CD4-positive, alpha-beta T cell treated with Interleukin-15 for 1 hour (primary cell): ENCODE data around the gene HNF1B.
"Not testable (repeated sequence)": the region's sequence is repeated elsewhere in the genome, so short reads cannot be mapped to it uniquely, and the experiment has no call there.

Experiments used
- DNase-seq: peaks from one replicate; pipeline ENCODE4 v3.0.0-alpha.2; 2020

HNF1B gene

DNA sequence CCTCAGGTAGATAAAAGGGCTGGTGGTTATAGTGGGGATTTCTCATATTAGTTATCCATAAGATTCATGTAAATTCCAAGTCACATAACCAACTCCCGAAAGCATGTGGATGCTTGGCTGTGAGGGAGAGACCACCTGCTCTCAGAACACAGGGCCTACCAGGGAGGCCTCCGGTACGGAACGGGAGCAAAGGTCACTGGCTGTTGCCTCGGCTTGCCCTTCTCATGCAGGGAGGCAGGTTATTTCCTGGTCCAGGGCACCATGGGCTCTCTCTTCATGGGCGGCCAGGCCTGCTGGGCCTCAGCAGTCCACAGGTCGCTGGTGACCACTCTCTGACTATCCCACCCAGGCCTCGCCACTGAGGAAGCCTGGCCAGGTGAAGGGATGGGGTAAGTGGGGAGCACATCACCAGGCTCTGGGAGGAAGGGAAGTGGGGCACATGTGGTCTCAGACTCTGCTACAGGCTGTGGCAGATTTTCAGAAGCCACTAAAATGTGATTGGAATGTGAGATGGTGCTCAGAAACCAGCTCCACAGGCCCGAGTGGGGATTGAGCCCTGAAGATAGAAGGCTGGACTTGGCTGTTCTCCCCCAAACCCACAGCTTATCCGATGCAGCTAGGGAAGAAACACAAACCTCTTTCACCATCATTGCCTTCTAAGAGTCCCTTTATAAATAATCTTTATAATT, 45.4 kb downstream of the HNF1B start:
- no peak for DNase-seq

DNA sequence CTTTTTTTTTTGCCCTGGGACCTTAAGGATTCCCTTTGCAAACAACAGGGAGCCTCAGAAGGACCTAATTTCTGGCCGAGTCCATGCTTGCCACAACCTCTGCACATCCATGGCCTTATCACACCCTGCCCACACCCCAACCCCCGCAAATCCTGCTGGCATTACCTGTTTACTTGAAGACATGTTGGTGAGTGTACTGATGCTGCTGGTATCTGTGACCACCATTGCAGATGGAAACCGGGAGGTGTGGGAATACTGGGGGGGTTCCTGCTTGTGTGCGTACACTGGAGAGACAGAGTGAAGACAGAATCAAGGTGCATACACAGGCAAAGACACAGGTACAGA, 46.0 kb downstream of the HNF1B start:
- DNase-seq, result no peak

DNA sequence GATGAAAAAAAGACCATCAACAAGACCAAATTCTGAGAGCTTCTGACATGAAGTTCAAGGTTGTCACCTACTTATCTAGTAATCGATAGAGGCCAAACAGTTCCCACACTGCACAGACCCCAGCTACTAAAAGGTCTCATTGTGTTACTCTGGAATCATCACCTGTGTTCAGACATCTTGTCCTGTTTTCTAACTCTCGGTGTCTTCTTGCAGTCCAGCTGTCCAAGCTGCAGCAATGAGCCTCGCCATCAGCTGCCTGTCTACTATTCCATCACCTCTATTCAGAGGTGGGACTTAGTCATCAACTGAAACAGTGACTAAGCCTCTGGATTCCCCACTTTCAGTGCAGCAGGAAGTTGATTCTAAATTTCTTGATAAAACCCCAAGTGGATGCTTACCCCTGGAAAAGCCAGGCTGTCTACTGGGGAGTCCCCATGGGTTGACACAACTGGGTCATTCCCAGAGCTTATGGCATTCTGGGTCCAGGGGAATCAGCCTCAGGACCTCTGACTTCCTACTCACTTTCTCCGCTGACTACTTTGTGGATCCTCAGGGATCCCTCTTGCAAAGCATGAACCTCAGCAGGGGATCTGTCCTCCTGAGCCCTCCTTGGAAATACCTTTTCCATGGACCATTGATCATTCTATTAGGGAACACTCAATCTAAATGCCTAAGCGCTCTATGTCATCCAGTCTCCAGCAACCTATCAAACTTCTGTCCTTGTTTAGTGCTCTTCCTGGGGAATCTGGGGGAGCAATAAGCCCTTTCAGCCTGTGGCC, 46.5 kb downstream of the HNF1B start:
- no peak for DNase-seq

DNA sequence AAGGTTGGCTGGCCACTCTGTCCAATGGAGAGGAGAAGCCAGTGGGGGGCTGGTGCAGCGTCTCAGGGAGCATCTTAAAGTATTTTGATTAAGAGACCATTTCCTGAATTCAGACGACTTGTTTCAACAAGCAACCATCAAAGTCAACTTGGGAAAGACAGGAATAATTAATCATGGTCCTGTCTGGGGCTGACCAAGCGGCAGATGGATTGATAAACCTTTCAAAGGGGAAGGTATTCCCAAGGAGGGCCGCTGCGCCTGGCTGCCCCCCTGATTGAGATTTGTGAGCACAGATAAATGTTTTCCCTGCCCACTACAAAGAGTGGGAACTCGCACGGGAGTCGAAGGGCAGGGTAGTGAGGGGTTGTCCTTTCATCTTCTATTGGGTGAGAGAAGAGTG, 47.5 kb downstream of the HNF1B start:
- no peak for DNase-seq

DNA sequence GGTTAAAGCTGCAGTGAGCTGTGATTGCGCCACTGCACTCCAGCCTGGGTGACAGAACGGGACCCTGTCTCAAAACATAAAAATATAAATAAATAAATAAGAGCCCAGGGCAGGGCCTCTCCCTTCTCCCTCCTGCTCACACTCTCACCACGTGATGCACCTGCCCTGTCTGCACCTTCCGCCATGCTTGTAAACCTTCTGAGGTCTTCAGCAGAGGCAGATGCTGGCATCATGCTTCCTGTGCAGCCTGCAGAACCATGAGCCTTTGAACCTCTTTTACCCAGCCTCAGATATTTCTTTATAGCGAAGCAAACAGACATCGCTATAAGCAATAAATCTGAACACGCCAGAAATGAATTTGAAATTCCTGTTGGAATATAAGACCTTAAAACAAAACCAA, 48.5 kb downstream of the HNF1B start:
- DNase-seq, result no peak

DNA sequence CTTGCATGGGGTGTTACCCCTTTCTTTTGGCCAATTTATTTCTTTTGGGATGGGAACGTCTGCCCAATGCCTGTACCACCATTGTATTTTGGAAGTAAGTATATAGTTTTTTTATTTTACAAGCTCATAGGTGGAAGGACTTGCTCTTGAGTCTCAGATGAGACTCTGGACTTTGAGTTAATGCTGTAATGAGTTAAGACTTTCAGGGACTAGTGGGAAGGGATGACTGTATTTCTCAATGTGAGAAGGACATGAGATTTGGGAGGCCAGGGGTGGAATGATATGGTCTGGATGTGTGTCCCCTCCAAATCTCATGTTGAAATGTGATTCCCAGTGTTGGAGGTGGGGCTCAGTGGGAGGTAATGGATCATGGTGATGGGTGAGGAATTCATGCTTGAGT, 49.1 kb downstream of the HNF1B start:
- no peak for DNase-seq

DNA sequence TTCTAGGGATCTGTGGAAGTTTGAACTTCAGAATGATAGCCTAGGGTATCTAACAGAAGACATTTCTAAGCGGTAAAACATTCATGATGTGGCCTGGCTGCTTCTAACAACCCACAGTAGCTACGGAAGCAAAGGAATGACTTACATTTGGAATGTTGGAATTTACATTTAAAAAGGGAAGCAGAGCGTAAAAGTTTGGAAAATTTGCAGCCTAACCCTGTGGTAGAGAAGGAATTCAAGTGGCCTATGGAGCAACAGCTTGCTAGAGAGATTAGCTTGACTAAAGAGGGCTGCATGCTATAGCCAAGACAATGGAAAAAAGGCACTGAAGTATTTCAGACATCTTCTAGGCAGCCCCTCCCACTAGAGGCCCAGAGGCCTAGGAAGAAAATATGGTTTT, 50.1 kb downstream of the HNF1B start:
- DNase-seq, result no peak

DNA sequence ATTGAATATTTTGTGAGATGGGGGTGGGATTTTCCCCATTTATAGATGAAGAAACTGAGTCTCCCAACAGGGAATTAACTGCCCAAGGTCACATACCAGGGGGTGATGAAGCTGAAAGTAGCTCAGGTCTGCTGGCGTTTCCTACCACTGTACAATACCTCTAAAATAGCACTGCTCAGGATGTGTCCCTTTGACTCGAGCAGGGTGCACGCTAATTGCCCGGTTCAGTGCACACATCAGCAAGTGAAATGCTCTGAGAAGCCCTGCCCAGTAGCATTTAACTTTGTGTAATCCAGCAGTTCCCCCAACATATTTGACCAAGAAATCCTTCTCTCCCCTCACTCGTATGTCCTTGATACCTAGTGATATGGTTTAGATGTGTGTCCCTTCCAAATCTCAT, 51.5 kb downstream of the HNF1B start:
- no peak for DNase-seq

DNA sequence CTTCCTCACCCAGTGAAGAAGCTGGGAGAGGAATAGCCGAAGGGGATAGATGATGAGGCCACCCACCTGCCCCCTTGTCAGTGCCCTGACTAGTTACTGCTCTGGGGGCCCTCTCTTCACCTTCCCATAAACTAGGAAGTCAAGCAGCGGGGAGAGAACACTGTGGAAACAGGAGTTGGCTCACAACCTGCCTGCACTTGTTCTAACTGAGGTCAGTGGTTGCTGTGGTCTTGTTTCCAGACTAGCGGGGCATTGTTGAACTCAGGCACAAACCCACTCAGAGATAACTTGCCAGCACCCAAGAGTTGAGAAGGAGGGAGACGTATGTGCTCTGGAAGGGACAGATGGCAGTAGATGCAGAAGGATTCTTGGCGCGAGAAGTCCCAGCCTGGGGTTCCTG, 53.1 kb downstream of the HNF1B start:
- DNase-seq, result no peak

DNA sequence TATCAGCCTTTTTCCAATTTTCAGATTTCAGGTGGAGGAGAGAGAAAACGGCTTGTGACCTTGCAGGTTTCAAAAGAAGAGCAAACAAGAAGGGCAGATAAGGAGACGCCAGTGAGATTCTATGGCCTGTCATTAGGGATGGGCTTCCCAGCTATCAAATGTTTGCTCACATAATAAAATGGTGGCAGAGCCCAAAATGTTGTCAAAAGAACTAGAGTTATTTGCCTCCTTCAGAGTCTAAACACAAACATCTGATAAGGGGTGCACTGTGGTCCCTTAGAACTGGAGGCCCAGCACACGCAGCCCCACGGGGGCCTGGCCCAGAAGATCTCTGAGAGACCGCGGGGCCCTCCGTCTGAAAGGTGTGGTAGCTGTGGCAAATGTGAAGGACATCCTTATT, 55.5 kb downstream of the HNF1B start:
- no peak for DNase-seq

DNA sequence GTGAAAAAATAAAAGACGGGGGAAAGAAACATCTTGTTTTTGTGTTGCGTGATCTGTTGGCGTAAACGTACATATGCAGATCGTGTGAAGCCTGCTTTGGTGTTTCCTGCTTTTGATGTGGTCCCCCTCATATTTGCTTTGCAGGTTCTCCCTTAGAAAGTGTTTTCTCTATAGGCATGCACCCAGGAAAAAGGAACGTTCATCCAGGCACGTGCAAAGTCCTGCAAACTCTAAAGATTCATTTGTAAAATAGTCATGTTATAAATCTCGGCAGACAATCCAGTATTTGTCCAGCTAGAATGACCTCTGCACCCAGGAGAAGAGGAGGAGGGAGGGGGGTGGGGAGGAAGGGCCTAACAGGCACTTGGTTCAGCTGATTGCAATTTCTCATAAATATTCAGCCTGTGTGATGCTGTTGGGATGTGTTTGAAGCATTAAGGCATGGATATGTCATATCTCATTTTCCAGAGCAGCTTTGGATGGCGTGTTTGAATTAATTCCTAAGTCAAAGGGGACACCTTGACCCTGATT, 61.3 kb downstream of the HNF1B start:
- no peak for DNase-seq

DNA sequence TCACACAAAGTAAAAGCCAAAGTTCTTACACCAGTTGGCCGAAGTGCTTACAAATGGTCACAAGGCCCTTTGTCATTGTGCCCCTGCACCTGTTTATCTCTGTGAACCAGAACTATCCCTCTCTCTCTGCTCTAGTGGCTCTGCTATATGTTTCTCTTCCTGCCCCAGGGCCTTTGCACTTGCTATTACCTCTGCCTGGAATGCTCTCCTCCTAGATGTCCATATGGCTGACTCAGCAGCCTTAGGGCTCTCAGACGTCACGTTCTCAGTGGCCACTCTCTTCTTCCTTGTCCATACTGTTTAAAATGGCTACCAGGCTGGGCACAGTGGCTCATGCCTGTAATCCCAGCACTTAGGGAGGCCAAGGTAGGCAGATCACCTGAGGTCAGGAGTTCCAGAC, 62.9 kb downstream of the HNF1B start:
- no peak for DNase-seq

DNA sequence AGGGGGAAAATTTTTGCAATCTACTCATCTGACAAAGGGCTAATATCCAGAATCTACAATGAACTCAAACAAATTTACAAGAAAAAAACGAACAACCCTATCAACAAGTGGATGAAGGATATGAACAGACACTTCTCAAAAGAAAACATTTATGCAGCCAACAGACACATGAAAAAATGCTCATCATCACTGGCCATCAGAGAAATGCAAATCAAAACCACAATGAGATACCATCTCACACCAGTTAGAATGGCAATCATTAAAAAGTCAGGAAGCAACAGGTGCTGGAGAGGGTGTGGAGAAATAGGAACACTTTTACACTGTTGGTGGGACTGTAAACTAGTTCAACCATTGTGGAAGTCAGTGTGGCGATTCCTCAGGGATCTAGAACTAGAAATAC, 64.9 kb downstream of the HNF1B start:
- not testable (repeated sequence) for DNase-seq

DNA sequence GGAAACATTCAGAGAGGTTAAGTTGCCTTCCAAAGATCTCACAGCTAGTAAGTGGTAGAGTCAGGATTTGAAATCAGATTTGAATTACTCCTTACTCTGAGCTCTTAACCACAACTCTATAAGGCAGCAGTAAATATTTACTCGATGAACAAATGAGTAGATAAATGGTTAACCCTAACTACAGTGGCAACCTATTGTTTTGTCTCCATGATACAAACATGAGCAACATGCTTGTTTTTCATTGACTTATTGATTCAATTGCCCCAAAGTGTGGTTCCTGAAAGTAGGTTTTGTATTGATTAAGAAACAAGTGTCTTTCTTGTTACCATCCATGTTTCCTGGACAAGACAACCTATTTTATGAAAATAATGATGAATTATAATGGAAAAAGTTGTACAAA, 66.8 kb downstream of the HNF1B start:
- no peak for DNase-seq

DNA sequence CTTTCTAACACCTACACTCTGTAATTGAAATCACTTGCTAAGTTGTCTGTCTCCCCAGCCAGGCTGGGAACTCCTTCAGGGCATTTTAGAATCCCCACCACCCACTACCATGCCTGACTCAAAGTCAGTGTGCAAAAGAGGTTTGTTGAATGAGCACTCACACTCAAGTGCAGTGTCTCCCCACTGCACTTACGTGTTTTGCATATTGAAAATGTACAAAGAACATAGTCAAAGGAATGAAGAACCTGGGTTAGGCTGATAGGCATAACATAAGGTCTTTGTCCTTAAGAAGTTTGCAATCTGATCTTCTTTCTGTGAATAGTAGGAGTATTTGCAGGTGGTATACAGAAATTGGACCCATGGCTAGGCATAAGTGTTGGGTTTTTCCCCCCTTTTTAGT, 67.8 kb downstream of the HNF1B start:
- no peak for DNase-seq

DNA sequence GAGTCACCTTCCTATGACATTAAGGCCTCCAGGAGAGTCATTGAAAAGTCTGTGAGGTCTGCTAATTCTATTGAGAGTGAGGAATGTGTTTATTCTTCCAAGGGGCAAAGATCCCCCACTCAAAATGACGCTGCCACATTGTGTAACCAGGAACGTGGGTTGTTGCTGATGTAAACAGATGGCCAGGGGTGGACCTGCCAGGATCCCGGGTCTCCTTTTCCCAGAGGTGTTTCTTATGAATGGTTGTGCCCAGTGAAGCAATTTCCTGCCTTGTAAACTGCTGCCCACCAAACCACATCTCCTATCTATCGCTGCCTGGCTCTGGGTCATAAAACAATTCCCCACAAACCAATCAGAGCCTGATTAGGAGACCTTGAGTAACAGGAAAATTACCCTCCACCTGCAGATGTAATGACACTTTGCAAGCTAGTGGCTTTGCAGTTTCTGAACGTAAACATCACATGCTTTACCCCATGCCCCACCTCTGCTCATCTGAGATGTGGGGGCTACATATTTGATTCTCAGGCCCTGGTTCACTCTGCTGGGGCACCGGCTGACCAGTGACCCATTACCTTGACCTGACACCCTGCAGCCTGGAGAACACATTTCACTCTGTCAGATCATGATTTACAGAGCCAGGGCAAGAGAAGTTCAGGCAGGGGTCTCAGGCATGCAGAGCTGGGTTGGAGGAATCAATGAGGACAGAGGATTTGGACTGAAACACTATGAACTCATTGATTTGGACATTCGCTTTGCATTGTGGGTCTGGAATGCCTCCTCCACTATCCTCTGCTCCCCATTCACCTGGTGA, 68.5 kb downstream of the HNF1B start:
- DNase-seq, result no peak

DNA sequence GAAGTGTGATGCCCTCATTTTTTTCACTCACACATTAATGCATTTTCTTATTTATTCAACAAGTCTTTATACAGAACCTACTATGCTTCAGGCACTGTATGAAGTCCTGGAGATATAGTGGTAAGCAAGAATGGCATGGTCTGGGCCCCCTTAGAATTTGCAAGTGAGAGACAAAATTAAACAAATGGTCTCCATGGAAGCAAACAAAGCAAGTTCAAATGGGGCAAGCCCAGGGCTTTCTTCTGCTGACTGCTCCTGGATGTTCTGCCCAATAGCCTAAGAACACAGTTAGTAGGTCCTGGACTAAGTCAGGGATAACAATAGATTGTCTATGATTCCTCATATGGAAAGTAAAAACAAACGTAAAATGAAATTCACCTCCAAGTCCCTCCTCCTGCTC, 70.3 kb downstream of the HNF1B start:
- no peak for DNase-seq

DNA sequence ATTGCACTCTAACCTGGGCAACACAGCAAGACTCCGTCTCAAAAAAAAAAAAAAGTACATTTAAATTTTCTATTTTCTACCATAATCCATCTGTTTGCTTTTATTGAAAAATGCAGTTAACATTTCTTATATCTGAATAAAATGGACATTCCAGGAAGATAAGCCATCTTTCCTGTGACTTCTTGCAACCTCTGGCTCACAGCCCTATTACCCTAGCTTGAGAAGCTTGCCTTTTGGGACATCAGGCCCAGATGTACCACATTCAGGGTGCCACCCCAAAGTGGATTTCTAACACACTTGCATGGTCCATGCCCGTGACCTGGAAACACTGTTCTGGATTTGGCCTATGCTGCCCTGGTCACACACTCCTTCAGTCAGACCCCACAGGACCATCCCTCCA, 71.5 kb downstream of the HNF1B start:
- DNase-seq, result no peak

DNA sequence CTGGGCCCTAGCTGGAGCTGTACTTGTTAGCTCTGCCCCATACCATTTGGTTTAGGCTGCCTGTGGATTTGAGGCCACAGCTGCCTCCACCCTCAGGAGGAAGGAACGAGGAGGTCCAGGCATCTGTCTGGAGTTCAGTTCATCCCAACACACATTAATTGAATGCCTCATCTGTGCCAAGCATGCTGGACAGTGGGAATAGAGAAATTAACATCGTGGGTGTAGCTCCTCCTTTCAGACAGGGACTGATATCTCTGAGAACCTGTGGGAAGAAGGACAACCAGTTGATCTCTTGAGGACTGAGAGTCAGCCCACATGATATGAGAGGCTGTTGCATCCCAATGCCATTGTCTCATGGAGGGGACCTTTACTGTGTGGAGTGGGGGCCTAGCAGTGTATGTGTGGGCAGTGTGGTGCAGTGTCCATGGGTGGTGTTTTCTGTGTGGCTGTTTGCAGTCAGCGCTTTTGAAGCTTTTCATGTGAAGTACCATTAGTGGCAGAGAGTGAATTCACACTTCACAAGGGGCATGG, 72.2 kb downstream of the HNF1B start:
- DNase-seq, result no peak

DNA sequence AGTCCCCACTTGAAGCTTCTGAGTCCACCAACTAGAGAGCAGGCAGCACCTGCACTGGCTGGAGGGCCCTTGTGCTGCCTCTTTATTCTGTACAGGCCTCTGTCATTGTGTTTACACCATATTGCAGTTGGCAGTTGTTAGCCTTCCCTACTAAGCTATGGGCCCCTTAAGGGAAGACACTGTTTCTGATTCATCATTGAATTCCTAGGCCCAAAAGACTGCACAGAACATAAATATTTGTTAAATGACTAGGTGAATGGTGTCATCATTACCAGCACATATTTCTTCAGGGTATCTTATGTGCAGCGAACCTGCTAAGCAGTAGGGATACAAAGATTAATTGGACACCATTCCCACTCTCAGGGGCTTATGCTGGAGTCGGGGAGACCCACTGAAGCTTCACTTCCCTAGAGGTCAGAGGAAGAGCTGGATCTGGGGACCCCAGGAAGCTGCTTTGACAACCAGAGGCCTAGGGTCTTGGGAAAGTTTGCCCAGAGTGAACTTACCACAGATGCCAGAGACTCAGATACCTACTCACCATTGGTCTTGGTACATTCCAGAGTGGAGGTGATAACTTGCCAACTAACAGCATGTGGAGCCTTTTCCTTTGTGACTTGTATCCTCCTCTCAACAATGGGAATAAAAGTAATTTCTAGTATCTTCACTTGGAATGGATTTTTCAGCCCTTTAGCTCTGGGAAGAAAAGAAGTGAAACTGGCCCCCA, 72.9 kb downstream of the HNF1B start:
- no peak for DNase-seq

DNA sequence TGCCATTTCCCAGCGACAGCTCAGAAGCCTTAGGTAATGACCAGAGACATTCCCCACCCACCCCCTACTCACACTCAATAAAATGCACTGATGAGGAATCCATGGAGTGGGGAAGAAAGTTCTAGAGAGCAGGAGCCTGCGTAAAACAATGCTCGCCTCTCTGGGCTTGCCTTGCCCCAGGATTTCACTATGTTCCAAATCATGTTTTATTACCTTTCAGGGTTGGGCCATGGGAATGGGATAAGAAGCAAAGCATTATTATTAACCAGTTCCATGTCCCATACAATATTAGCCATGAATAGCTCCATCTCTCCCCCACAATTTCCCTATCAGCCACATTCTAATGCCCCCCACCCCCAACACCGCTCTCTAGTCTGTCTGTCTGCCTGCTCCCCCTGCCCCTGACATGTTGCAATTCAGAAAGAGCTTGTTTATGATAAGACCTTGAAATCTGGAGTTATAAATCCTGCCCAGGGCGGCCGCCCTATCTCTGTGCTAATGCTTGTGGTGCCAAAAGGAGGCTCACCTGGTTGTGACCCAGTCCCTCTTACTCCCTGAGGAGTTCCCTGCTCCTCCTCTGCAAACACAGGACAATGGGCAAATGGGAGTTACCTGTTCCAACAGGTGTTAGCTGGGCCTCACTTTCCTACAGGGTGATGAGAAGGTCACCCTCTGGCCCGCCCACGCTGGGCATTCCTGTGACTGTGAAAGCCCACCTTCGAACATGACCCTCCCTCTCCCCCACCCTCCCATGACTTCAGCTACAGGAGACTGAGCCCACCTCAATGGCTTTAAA, 73.6 kb downstream of the HNF1B start:
- no peak for DNase-seq

DNA sequence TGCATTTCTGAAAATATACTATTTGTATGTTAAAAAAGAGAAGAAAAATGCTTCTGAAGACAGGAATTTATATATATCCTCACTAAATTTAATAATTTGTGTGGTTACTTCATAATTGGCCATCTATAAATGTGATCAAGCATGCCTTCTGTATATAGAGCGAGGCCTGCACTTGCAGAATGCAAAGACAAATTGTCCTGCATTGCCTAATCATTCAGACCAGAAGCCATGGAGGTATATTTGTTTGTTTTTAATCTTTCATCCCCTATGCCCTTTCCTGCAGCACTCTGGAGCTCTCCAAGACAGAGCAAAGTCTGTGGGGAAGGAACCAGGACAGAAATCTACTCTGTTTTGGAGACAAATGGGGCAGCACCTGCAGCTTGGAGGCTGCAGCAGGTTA, 77.8 kb downstream of the HNF1B start:
- no peak for DNase-seq
